Testis (tissue), 3 donors: ENCODE data around the gene DYTN. TPM values are rescaled to one million over a fixed set of nuclear protein-coding genes. Genes with fewer than 3 reads are reported as not detected.

Experiments used
- DNase-seq: peaks from one replicate; pipeline ENCODE4 v3.0.0-alpha.2; 2019
- H3K27ac ChIP-seq, 2 donors: fragments of 200-600 bp; sonication (generic); one replicate each; pipeline ENCODE4 v1.5.1; 2019
- H3K27me3 ChIP-seq: fragments of 200-600 bp; sonication (generic); one replicate; pipeline ENCODE4 v1.5.1; 2019
- H3K36me3 ChIP-seq: fragments of 200-600 bp; sonication (generic); one replicate; pipeline ENCODE4 v1.5.1; 2017; ENCODE audit warnings: low read depth; ENCODE audit errors: missing control alignments
- H3K4me1 ChIP-seq: fragments of 200-600 bp; sonication (generic); one replicate; pipeline ENCODE4 v1.5.1; 2019
- H3K4me3 ChIP-seq, 2 donors: fragments of 200-600 bp; sonication (generic); one replicate each; pipeline ENCODE4 v1.5.1; 2017 to 2019
- H3K9me3 ChIP-seq: fragments of 200-600 bp; sonication (generic); one replicate; pipeline ENCODE4 v1.5.1; 2017
- POLR2A ChIP-seq: fragments of 450-650 bp; IDR thresholded peaks from one replicate; pipeline ENCODE4 v1.6.1; 2017; ENCODE audit warnings: antibody characterized with exemption, mild to moderate bottlenecking, moderate library complexity
- WGBS, 2 donors: methylation state at CpG; one replicate each; pipeline ENCODE4 v1.1.5; 2018; 5-methylcytosine and 5-hydroxymethylcytosine counted together
- intact Hi-C: fragments of 100-400 bp; cut with DNase I; formaldehyde crosslinking; loops from one replicate; pipeline ENCODE4 v1.15.1; 2023; ENCODE audit warnings: low total_unique reads
- polyA plus RNA-seq: library from polyadenylated mRNA; stranded (reverse); fragments of 350-450 nt; fragmentation: Illumina TruSeq; extraction: RNeasy Lipid Tissue Mini Kit (QIAGEN cat#74804); gene quantifications from one replicate; pipeline ENCODE4 v1.2.3, GENCODE V29; 2014; ENCODE audit warnings: low read depth, low replicate concordance; ENCODE audit not compliant: insufficient read depth
- total RNA-seq, 2 donors: library from RNA; depleted of rRNA; stranded (reverse); fragments of >200 nt; gene quantifications; one replicate each; pipeline ENCODE4 v1.2.3, GENCODE V29; 2016
- TF ChIP-seq, protein P1 (sequence below), 3 experiments: fragments of 450-650 bp in 2 of 3; fragments of 200-600 bp in 1 of 3; sonication (generic) in 1 of 3; IDR thresholded peaks; one replicate each; pipeline ENCODE4 v1.5.1; 2016 to 2019; ENCODE audit warnings: antibody characterized with exemption in 3 of 3, mild to moderate bottlenecking in 2 of 3, moderate library complexity in 1 of 3

DYTN gene
- total and polyA plus RNA-seq, 3 donors from 2014 or later = 0.19 to 3.1 TPM; not detected in 1

DNA sequence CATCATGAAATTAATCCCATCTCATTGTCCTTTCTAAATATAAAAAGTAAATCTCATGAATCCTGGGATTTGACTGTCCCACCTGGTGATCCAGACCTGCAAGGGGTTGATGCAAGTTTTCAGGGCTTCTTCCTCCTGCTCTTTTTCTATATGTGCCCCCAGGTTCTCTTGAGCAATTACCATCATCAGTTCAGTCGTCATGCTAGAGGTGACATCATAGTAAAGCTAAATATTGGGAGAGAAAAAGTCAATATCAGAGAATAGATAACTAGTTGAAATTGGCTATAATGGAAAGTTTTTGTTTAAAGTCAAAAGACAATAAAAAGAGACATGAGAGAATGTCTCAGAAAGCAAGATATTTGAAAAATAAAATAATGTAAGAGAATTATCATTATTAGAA lies 38.6 kb upstream of the DYTN start:
- WGBS, 2 donors = 67 to 70% methylated on average over 1 of the region's 1 CpG
- no peaks in the 10 kb centered on the region for H3K4me1 ChIP-seq
- H3K27ac ChIP-seq = no peak overlapping the region
- H3K27me3 ChIP-seq = no peaks in the 10 kb centered on the region
- no peak for DNase-seq
- TF ChIP-seq, protein P1, sequence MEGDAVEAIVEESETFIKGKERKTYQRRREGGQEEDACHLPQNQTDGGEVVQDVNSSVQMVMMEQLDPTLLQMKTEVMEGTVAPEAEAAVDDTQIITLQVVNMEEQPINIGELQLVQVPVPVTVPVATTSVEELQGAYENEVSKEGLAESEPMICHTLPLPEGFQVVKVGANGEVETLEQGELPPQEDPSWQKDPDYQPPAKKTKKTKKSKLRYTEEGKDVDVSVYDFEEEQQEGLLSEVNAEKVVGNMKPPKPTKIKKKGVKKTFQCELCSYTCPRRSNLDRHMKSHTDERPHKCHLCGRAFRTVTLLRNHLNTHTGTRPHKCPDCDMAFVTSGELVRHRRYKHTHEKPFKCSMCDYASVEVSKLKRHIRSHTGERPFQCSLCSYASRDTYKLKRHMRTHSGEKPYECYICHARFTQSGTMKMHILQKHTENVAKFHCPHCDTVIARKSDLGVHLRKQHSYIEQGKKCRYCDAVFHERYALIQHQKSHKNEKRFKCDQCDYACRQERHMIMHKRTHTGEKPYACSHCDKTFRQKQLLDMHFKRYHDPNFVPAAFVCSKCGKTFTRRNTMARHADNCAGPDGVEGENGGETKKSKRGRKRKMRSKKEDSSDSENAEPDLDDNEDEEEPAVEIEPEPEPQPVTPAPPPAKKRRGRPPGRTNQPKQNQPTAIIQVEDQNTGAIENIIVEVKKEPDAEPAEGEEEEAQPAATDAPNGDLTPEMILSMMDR (IDR thresholded peaks at IDR 0.05) = no peak
- no peak for TF ChIP-seq POLR2A
- H3K4me3 ChIP-seq = no peak overlapping the region
- intact Hi-C loops = no loop called here
- no peaks in the 10 kb centered on the region for H3K36me3 ChIP-seq
- H3K9me3 ChIP-seq = no peaks in the 10 kb centered on the region

DNA sequence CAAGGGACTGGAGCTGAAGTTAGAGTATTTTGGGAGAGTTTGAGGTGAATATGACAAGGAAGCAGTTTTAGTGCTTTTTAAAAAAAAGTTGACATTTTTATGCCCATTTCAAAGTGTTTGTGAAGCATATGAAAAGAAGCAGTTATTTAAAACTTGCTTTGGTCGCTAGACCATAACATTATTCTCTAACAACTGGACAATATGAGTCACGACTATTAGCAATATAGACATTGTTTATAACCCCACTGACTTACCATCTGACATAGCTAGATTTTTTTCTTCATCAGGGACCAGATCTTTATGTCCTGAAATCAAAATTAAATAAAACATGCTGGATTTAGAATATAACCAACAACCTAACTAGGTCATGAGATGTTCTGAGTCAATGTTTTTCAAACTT lies 22.6 kb upstream of the DYTN start:
- intact Hi-C loops = no loop called here
- H3K4me1 ChIP-seq = no peaks in the 10 kb centered on the region
- no peaks in the 10 kb centered on the region for H3K27me3 ChIP-seq
- TF ChIP-seq POLR2A = no peak
- TF ChIP-seq, protein P1 (IDR thresholded peaks at IDR 0.05) = no peak
- H3K36me3 ChIP-seq = no peaks in the 10 kb centered on the region
- H3K27ac ChIP-seq = no peak overlapping the region
- no peak for DNase-seq
- 61 to 64% methylated on average over 2 of the region's 2 CpGs for WGBS, 2 donors
- H3K9me3 ChIP-seq = no peaks in the 10 kb centered on the region
- H3K4me3 ChIP-seq = no peak overlapping the region

DNA sequence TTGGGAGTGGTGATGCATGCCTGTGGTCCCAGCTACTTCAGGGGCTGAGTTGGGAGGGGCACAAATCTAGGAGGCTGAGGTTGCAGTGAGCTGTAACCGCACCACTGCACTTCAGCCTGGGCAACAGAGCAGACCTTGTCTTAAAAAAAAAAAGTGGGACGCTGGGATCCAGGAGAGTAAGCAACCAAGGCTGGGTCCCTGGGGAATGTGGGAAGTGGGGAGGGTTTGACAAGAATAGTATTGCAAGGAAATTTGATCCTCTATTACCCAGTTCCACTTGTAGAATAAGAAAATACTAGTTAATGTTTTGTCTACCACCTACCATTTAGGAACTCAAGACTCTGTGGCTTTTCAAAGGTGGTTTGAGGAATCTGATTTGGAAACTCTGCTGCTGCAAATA lies 21.1 kb upstream of the DYTN start:
- Histone ChIP-seq H3K27me3 (no peaks in the 10 kb centered on the region), H3K9me3 (no peaks in the 10 kb centered on the region), H3K36me3 (no peaks in the 10 kb centered on the region), H3K4me3 (no peak overlapping the region), H3K4me1 (no peaks in the 10 kb centered on the region), H3K27ac (no peak overlapping the region)
- WGBS, 2 donors = 68 to 87% methylated on average over 2 of the region's 2 CpGs
- TF ChIP-seq POLR2A = no peak
- TF ChIP-seq, protein P1 (IDR thresholded peaks at IDR 0.05) = no peak
- intact Hi-C loops = no loop called here
- no peak for DNase-seq

DNA sequence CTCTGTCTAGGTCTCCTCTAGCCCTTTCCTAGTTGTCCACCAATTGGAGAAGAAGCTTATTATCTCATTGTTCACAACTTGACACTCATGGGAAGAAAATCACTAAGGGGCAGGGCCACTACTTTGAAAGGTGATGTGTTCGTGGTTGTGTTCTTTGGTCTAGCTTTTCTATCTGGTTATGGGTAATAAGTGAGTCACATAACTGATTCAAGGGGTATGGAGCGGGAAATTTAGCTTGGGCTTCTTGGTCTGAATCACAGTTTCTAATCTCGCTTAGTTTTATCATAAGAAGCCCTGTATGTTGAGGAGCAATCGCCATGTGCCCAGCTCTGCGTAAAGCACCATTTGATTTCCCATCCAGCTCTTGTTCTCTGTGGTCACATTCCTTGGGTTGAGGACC lies 18.7 kb upstream of the DYTN start:
- WGBS, 2 donors = 91 to 92% methylated on average over 5 of the region's 5 CpGs
- H3K36me3 ChIP-seq = no peaks in the 10 kb centered on the region

DNA sequence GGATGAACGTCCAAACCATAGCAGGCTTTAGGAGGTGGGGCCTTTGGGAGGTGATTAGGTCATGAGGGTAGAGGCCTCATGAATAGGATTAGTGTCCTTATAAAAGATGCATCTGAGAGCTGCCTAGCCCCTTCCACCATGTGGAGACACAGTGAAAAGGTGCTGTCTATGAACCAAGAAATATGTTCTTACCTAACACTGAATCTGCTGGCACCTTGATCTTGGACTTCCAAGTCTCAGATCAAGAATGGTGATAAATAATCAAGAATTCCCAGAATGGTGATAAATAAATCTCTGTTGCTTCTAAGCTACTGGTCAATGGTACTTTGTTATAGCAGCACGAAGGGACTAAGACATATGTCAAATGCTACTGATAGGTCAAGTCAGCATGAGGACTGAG lies 15.1 kb upstream of the DYTN start:
- H3K4me1 ChIP-seq = no peaks in the 10 kb centered on the region
- H3K27ac ChIP-seq = no peak overlapping the region
- H3K4me3 ChIP-seq = no peak overlapping the region
- intact Hi-C loops = no loop called here
- no peaks in the 10 kb centered on the region for H3K9me3 ChIP-seq
- DNase-seq = no peak
- 81 to 85% methylated on average over 2 of the region's 2 CpGs for WGBS, 2 donors
- TF ChIP-seq, protein P1 (IDR thresholded peaks at IDR 0.05) = no peak
- no peak for TF ChIP-seq POLR2A
- no peaks in the 10 kb centered on the region for H3K27me3 ChIP-seq
- H3K36me3 ChIP-seq = no peaks in the 10 kb centered on the region

More for the DNA sequence above, 18.7 kb upstream of the DYTN start:
- TF ChIP-seq, protein P1 (IDR thresholded peaks at IDR 0.05) = no peak
- no peak for TF ChIP-seq POLR2A
- no peaks in the 10 kb centered on the region for H3K27me3 ChIP-seq
- intact Hi-C loops = no loop called here
- DNase-seq = no peak
- H3K4me3 ChIP-seq = no peak overlapping the region
- H3K9me3 ChIP-seq = no peaks in the 10 kb centered on the region
- H3K4me1 ChIP-seq = no peaks in the 10 kb centered on the region
- H3K27ac ChIP-seq = no peak overlapping the region
